HG02885 (cell line): ENCODE data around the gene PKNOX2.

ENCODE experiments used
- ATAC-seq: cut with Tn5 transposase; IDR thresholded peaks from one replicate; pipeline ENCODE4 v1.9.1; 2021; ENCODE audit warnings: mild to moderate bottlenecking; ENCODE audit not compliant: unreplicated experiment, poor library complexity

The PKNOX2 gene

DNA sequence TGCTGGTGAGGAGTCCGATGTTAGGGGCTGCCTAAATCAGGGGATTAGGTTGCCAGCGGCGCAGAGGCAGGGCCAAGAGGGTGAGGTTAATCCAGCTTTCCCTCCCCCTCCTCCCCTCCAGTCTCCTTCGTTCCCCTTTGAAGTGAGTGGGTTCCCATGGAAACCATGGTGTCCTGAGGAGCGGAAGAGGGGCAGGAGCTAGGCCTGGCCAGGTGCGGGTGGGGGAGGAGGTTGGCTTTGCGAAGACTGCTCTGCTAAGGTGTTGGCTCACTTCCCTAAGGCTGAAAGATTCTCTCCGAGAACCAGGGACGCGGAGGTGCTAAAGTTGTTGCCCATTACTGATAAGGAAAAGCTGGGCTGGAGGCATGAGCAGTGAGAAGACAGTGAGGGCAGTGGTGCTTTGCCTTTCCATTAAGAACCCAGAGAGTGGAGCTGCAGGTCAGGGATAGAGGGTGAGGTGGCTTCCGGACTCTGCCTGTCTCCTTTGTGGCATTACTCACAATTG is 206.9 kb downstream of the PKNOX2 start:
- no peak for ATAC-seq

DNA sequence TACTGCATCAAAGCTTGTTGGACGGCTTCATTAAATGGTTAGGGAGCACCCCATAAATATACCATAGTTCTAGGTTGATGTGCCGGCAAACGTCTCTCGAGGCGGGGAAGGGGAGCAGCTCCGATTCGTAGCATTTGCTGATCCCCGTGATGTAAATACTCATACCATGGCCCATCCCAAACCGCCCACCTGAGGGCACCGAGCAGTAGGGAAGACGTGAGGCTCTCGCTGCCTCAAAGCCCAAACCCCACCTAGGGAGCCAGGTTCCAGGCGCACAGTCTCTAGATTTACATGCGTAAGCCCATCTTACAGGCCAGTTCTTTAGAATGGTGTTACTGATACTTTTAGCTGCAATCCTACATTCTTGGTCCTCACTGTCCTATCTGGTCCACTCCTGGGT is 207.5 kb downstream of the PKNOX2 start:
- ATAC-seq, result no peak

DNA sequence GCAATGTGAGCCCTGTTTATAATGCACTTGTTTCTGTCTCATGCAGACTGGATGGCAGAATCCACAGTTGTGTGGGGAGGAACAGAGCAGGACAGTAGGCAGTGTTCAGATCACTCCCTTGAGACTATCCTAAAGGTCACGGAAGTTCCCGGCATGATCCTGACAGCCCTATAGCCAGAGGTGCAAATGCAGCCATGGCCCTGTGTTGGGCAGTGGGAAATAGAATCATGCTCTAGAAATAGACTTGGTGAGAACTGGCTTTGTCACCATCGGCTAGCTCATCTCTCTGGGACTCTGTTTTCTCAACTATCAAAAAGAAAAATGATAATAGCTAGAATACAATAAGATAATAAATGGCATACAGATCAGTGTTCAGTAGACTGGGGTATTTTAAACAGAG is 208.4 kb downstream of the PKNOX2 start:
- no peak for ATAC-seq

DNA sequence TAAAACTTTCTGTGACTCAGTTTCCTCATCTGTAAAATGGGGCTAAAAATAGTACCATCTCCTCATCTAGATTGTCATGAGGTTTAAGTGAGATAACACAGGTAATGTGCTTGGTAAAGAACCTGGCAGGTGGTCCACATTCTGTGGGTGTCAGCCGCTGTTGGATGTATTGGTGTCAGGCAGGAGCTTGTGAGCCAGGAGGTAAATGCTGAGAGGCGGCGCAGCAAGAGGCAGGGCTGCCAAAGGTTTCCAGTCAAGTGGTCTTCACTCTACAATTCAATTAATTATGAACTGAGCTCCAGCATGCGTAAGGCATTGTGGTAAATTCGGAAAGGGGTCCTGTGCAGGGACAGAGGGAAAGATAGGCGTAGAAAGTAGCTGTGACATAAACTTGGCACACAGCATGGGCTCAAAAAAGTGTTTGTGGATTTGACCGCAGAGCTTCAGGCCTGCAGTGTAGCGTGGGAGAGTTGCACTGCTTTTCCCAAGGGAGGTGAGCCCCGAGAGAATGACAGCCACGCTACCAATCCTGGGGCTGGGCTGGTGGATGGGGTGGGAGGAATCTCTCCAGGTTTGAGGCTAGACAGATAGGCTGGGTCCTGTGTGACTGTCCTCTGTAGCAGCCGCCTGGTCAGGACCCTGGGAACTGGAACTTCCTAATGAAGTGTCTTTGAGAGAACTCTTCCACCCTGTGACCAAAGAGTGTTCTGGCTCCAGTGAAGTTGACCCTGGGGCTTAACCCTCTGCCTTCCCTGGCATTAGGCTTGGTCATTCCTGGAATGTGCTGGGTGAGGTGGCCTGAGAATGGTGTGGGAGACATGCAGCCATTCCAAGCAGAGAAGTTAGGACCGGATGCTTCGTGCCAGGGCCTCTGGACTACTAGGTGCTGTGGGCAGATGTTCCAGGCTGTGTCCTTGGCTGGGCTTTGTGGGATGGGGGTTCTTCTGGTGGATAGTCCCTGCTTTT is 209.2 kb downstream of the PKNOX2 start:
- no peak for ATAC-seq

DNA sequence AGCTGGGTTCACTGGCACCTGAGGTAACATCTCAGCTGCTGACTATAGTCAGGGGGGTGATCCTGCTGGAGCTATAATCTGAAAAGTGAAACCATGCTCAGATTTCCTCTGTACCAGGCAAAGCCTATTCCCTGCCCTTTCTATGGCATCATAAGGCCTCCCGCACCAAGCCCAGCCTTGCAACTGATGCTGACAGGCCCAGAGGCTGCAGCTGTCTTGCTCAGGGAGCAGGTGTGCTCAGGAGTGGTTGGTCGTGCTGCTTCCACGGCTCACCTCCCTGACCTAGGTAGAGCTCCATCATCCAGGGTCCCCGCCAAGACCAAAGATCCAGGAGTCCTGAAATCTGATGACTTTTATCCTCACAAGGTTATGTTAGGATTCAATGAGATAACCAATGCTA is 209.8 kb downstream of the PKNOX2 start:
- no peak for ATAC-seq

DNA sequence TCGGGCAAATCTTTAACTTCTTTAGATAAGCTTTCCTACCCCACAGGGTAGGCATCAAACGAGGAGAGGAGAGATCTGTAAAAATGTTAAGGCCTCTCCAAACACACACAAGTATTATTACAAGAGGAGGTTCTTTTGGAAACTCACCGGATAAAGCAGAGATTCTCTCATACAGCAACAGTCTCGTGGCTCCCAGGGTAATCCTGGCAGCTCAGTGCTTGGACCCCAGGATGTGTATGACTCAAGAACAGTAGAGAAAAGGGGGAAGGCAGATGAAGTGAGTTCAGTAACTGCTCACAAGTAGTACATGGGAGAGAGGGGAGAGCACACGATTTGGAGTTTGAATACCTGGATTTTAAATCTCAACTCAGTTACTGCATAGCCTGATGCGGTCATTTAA is 210.6 kb downstream of the PKNOX2 start:
- ATAC-seq, result no peak

DNA sequence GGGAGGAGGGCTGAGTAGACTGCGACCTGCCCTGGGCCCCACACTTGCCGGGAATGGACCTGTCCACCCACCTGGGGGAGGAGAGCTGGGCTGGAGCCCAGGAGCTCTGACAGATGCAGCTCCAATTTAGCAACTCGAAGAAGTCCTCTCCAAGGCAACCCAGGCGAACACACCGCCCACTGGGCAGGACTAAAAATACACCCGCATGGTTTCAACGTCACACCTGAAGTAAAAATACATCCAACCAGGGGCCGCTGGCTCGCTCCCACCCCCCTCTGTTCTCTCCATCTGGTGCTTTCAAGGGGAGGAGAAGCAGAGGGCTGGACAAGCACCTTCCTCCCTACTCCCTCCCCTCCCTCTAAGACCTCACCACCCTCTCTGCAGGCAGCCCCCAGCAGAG is 211.6 kb downstream of the PKNOX2 start:
- ATAC-seq, result no peak

DNA sequence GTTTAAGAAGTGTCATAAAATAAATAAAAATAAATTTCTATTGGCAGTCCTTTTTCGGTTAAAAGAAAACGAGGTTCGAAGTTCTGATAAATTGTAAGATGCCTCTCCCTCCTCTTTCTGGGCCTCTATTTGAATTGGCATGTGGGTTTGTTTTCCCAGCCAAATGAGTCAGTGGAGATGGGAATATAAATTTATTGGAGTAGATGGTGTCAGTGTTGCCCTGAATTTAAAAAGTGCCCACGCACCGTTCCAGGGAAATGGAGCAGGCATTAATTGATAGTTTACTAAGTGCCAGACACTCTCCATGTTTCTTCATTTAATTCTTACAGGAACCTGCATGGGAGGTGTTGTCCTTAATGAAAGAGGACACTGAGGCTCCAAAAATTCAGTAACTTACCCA is 212.3 kb downstream of the PKNOX2 start:
- ATAC-seq, result no peak

DNA sequence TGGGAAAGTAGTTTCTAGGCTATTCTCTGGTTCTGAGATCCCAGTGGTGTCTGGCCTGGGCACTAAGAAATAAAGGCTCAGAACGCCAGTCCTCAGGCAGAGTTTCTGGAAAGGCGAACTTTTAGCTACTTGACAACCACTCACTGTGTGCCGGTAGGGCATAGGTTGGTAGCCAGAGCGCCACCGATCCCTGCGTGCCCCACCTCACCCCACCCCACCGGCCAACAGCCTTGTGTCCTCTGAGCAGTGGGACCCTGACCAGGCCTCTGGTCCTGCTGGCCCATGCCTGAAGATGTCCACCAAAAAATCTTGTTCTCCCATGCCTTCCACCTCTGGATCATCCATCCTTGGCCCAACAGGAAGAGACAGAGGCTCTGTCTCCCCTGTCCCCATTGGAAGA is 213.5 kb downstream of the PKNOX2 start:
- no peak for ATAC-seq

DNA sequence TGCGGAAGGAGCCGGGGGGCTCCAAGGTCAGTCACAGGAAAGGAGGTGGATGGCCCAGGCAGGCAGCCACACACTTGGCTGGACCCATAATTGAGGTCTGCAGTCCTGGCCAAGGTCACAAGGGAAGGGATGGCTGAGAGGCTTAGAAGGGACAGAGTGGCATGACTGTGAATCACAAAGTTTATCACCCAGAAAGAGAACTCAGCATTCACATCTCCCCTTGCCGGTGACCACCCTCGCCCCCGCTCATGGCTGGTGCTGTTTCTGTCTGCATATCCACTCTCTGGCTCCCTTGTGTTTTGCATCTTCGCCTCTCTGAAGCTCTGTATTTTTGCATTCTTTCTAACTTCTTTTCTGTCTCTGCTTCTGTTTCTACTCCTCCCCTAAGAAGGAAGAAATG is 214.0 kb downstream of the PKNOX2 start:
- no peak for ATAC-seq

DNA sequence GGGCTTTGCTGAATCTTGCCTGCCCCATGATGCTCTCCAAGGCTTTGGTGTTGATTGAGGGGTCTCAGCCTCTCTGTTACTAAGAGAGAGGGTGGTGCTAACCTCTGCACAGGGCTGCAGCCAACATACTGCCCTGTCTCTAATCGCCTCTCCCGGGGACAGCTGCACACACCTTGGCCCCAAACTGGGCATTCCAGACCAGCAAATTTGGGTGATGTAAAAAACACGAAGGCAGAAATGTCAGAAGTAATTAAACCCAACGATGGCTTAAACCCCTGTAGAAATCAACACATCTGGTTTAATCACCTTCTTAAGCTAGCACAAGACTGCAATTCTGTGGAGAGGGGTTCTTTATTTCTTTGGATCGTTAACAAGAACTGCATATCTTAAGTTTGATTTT is 215.0 kb downstream of the PKNOX2 start:
- no peak for ATAC-seq

DNA sequence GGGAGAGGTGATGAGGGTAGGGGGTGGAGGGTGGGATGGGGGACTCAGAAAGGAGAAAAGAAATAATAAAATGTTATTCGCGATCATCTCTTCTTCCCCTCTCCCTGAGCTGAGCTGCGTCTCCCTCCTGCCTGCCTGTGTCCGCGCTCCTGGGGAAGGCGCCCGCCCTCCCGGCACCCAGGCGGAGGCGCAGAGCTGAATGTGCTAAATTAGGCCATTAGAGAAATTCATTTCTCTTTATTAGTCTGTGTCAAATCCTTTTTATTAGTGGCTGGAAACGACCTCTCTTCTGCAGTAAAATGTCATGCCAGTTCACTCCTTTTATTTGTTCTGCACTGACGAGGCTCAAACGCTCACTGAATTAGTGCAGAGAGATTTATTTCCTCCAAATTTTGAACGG is 215.4 kb downstream of the PKNOX2 start:
- ATAC-seq, result no peak

DNA sequence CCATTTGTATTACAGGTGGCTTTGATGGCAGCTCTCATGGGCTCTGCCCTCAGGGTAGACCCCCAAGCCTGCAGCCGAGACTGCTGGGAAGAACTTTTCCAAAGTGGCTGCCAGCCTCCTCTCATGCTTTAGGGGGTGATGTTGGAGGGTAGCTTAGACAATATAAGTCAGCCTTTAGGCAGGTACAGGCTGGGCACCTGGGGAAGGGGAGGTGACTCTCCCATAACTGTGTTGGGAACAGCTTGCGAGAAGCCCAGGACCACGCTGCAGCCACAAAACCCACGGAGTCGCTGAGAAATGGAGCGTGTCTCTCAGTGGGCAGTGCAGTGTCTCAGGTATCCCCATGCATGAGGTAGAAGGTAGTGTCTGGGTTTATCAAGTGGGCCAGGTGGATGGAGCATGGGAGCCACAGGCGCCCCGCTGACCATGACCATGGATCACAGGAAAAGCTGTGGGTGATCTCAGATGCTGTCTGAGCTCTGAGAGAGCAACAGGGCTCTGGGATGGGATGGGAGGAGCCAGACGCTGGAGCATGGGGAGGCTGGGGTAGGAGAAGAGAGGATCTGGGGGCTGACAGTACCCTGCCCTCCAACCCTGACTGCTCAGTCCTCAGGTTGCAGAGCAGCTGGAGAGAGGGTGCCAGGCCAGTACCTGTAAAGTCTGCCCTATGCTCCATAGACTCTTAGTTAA is 216.3 kb downstream of the PKNOX2 start:
- ATAC-seq, result no peak

DNA sequence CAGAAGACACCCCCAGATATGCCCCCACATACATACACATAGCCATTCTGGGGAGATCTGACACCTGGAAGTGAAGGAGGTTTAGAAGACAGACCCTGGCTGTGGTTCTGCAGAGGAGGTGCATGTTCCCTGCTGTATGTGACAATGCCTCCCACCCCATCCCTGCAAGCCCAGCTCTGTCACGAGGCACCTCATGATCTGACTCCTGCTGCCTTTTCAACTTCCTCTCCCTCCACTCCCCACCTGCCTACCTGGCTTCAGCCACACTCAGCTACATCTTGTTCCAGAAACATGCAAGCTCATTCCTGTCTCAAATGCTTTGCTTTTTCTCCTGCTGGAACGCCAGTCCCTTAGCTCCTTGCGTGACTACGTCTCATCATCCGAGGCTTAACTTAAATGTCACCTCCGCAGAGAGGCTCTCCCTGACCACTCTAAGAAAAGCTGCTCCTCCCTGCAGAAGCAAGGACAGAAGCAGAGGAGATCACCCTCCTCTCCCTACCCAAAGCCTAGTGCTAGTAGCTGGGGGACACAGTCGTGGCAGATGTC is 217.0 kb downstream of the PKNOX2 start:
- no peak for ATAC-seq

DNA sequence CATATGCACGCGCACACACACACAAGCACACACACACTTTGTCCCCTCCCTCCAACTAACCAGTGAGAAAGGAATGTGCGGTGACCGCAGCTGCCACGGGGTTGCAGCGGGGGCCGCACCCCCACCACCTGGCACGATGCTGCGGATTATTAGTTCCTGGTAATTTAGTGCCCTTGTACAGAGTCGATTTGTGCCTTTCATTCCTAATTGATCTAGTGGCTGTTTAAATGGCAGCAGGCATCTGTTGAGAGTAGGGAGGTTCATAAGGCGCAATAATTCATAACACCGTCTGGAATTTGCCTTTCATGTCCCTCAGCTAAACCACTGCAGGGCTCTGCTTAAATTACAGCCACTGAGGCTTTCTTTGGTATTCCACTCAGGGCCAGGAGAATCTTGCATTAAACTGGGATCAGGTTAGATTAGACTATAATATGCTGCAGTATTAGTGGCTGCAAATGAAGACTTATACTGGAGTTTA is 217.8 kb downstream of the PKNOX2 start:
- no peak for ATAC-seq

DNA sequence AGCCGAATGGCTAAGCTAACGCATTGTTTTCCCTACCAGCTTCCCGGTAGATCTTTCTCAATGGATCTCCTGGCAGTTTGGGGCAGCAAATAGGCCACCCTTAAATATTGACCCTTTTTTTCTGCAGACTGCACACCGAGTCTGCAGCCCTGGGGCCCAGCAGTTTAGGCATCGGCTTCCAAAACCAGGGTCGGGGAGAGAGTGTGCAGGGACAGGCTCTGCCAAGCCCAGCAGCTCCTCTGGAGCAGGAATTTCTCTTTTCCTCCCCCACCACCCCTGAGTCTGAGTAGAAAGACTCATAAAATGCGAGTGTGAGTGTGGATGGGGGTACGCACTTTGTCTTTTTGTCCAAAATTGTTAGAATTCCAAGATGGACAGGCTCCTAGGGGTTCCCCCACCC is 218.3 kb downstream of the PKNOX2 start:
- ATAC-seq, result no peak

DNA sequence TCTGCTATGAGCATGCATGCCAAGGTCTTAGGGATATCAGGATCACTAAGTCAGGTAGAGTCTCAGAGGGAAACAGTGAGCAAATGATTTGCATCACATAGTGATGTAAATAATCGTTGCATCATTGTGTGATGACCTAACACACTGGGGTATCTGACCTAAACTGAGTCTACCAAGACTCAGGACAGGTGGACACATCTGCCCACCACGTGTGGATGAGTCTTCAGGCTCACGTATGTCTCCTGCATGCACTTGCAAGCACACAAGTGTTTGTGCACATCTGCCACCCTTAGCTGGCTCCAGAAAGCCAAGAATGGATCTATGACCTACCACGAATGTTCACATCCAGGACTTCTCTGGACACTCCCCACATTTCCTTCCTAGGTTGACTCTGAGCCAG is 220.3 kb downstream of the PKNOX2 start:
- ATAC-seq, result no peak

DNA sequence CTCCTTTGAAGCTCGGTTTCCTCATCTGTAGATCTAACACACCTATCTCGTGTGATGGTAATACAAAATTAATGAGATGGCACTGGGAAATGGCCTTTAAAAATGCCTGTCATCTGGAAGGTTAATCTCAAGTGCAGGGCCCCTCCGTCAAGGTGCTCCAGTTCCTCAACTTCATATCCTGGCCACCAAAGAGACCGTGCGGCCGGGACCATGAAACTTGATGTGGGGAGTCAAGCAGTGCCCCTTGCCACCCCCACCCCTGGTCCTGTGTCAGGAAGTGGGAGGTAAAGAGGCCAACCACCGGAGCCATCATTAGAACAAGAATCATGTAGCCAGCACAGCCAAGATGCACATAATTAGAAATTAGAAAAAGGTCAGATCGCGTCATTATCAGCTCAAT is 223.3 kb downstream of the PKNOX2 start:
- ATAC-seq, result no peak

DNA sequence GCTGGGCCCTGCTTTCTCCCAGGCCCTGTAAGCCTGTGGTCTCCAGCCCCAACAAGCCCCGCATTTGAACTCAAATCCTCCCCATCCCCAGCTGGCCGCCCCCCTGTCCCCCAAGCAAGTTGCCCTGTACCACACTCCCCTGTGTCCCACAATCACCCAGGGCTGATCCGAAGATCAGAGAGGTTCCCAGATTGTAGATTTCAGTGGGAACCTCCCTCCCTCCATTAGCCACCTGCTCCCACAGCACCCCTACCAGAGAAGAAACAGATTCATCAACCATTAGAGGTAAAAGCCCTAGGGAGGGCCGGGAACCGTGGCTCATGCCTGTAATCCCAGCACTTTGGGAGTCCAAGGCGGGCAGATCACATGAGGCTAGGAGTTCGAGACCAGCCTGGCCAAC is 224.1 kb downstream of the PKNOX2 start:
- ATAC-seq, result no peak

DNA sequence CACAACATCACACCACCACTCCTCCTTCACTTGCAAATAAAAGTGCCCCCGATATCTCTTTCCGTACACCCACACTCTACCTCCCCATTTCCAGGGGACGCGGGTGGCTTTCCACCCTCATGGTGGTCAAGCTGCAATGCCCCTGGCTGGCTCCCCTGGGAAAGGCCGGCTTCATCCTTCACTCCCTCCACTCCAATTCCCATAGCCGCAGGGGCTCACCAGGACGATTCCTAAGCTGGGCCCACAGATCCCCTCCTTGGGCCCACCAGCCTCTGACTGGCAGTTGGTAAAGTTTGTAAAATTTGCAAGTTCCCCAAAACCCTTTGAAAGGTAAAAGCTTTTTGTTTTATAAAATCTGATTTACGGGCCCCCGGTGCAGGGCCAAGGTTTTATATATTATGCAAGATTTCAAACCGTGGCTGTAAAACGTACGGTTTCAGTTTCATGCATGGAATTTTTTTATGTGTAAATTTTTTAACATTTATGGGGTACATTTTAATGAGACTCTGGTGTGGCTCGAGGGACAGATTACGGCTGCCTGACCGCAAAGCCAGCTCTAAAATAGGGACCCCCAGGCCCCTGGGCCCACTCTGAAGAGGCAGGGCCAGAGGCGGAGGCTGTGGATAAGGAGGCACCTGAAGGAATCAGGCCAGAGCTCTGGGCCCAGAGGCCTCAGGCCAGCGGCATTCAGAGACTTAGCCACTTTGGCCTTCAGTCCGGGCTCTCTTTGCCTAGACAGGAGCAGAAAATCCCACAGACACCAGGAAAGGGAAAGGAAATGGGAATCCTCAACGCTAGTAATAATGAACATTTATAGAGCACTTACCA is 225.0 kb downstream of the PKNOX2 start:
- ATAC-seq, result no peak
